Measurements from ENCODE around the gene AFF3.
A peak's percentile ranks its signal among the peaks of the same experiment; 100 is the strongest.
"Not testable (repeated sequence)": the region's sequence is repeated elsewhere in the genome, so short reads cannot be mapped to it uniquely, and the experiment has no call there.

The AFF3 gene

DNA sequence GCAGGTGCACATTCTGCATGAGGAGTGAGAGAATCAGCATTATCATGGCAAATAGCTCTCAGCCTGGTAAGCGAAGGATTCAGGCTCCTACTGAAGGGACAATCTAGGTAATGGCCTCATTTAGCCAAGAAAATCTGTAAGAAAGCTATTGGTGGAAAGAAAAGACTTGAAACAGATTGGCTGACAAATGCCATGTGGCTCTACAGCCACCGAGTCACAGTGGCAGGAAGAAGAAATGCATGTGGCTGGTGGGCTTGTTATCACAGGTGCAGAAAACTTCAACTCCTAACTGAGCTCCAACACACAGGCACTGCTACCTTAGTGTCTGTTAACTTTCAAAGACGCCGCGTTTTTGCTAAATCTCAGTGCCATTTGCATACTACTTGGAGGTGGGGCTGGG, 592.0 kb downstream of the AFF3 start:
- no peak for DNase-seq (ENCODE audit: low read depth)

DNA sequence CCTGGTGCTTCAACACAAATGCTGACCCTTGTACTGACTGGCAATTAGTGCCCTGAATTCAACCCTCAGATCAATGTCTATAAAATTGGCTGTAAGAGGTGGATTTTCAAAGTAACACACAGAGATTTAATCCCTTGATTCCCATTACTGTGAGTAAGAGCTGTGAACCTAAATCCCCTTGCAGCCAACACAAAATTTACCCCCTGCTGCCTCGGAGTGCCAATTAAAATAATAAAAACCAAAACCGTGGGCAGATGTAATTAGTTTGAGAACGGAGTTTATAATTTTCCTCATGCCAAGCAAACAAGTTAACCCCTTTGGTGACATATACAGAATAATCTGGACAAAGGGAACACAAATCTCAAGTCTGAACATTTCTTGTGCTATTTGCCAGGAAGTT, 596.8 kb downstream of the AFF3 start:
- no peak for DNase-seq (ENCODE audit: low read depth)

DNA sequence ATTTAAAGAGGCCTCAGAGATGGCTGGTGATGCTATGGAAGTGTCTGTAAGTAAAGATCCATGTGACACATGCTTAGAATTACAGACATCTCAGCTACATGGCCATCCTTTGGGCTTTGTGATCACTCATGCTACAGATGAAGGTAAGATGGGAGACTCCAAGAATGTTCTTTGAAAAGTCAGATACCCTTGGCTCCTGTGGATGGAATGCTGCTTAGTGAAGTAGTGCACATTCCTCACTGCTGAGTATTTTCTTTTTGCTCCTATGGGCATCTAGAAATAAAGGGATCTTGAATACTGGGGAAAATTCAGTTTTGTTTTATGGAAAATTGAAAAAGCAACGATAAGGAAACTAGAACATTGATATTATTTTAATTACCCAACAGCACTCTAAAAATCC, 597.3 kb downstream of the AFF3 start:
- DNase-seq (ENCODE audit: low read depth), result no peak

DNA sequence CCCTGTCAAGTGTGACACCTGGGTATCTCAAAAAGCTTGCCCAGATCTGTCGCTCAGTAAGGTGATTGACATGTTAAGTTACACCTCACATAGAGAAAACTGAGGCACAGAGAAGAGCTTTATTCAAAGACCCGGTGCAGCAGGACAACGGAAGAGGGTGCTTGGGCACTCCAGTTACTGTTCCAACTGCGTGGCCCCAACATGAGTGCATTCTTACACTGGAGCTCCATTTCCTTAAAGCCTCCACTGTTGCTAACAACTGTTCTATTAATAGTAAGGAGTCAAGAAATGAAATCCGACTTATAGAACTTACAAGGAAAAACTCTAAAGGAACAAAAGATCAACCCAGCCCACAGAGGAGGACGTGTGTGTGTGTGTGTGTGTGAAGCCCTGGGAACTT, 597.8 kb downstream of the AFF3 start:
- DNase-seq (ENCODE audit: low read depth), result no peak

DNA sequence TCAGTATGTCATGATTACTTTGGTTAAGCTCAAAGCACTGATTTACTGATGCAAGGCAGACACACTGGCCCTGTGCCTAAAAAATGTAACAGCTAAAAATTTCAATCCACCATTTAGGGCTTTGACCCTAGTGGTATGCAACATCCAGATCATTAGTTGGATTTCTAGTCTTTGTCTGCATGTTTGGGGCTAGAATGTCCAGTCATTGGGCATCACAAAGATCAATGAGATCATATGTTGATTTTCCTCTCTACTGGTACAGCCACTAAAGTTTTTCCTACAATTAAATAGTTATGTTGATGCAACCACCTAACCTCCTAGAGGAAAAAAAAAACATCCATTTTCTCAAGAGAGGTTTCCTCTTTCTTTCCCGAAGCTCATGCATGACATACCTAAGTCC, 599.1 kb downstream of the AFF3 start:
- peak; percentile 18 for DNase-seq (ENCODE audit: low read depth)

DNA sequence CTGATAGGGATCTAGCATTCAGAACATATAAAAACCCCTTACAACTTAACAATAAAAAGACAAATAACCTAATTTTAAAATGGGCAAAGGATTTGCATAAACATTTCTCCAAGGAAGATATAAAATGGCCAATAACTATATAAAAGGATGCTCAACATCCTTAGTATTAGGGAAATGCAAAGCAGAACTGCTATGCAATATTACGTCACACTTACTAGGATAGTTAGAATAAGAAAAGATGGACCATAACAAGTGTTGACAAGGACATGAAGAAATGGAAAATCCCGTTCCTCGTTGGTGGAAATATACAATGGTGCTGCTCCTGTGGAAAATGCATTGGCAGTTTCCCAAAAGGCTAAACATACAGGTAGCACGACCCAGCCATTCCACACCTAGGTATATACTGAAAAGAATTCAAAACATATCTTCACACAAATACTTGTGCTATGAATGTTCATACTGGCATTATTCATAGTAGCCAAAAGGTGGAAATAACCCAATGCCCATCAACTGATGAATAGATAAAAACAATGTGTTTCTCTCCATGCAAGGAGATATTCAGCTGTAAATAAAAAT, 604.4 kb downstream of the AFF3 start:
- no peak for DNase-seq (ENCODE audit: low read depth)

DNA sequence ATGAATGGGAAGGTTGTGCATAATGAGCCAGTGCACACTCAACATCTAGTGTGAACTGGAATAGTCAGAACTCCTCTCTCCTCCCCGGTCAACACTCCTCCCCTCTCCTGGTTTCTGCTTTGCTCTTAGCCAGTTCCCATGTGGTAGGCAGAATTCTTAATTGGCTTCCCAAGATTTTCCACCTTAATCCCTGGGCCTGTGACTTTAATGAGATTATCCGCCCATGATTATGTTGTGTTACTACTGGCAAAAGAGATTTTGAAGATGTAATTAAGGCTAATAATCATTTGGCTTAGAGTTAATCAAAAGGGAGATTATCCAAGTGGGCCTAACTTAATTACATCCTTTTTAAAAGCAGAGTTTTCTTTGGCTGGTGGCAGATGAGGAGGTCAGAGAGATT, 618.3 kb downstream of the AFF3 start:
- DNase-seq (ENCODE audit: low read depth), result no peak

DNA sequence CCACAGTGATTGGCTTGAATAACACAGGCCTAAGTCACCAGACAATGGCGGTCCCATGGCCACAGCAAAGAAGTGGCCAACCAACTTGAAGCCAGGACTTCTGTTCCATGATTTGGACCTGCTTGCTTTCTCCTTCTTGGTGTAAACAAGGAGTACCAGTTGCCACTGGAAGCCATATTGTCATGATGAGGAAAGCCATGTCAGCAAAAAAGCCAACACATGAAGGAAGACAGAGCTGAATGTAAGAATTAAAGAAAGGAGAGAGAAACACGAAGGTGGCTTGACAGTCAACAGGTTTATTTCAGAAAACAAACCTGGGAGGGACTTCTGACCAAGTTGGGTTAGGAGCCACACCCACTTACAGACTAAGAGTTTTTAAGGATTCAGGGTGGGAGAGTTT, 620.2 kb downstream of the AFF3 start:
- no peak for DNase-seq (ENCODE audit: low read depth)

DNA sequence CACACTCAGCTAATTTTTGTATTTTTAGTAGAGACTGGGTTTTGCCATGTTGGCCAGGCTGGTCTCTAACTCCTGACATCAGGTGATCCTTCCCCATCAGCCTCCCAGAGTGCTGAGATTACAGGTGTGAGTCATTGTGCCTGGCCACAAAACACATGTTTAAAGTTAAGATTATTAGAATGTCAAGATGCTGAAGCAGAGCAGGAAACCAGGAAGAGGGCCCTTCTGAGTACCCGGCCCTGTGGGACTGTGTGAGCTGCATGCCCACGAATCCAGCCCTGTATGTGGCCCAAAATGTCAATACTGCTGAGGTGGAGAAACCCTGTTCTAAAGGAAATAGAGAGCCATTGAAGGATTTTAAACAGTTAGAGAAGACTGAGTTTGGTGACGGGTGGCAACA, 621.6 kb downstream of the AFF3 start:
- no peak for DNase-seq (ENCODE audit: low read depth)

DNA sequence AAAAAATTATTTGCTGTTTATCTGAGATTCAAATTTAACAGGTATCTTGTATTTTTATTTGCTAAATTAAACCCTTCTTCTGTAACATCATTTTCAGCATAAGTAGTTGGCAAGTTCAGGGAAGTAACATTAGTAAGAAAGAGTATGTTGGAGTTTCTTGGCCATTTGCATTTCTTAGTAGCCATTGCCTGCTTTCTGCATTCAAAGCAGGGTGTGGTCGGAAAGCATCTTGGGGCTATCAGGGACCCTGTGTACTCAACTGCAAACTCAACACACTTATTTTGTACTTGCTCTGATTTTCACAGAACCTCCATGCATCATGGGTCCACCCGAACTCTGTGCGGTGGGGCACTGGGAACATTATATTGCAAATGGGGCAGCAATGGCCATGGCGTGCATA, 622.2 kb downstream of the AFF3 start:
- DNase-seq (ENCODE audit: low read depth), result no peak

DNA sequence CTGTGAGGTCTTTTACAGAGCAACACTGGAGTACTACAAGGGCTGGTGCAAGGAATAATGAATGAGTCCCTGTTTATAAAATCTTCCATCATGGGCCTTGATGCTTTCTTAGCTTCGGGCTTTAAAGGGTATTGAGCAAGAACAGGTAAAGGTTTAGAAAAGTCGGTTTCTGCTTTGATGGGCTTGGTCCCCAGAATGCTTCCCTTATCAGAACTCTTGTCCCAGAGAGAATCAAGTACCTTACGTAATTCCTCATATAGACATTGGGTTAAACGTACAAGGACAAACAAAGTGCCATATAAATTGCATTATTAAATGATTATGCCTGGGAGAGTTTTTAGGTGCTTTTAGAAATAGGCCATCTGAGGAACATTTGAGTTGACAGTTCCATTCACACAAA, 628.0 kb downstream of the AFF3 start:
- DNase-seq (ENCODE audit: low read depth), result no peak

DNA sequence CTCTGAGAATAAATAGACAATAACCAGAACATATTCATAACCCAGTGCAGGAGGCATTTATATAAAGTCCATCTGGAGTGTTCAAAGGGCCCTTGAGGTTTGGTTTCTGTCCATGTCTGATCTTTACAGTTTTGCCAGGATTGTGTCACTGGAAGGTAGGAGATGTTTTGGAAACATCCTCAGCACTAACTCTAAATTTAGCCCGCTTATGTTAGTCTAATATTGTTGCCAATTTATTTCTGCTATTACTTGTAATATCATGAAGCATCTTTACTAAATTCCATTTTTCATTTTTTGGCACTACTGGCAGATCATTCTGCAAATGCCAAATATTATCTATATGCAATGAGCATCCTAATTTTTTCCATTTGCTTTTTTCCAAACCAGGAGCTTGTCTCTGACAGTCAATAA, 630.2 kb downstream of the AFF3 start:
- no peak for DNase-seq (ENCODE audit: low read depth)

DNA sequence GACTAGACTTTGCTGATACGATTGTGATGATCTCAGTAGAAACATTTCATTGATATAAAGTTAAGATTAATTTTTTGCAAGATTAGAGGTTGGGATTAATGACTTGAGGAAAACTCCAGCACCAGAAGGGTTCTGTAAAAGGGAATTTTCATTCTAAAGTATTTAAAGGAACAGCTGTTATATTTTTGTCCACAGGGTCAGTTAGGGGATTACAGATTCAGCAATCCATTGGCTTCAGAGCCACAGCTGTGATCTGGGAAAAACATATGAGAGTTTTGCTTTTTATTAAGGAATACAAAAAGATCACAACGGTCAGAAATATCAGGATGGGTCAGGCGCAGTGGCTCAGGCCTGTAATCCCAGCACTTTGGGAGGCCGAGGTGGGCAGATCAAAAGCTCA, 633.0 kb downstream of the AFF3 start:
- no peak for DNase-seq (ENCODE audit: low read depth)

DNA sequence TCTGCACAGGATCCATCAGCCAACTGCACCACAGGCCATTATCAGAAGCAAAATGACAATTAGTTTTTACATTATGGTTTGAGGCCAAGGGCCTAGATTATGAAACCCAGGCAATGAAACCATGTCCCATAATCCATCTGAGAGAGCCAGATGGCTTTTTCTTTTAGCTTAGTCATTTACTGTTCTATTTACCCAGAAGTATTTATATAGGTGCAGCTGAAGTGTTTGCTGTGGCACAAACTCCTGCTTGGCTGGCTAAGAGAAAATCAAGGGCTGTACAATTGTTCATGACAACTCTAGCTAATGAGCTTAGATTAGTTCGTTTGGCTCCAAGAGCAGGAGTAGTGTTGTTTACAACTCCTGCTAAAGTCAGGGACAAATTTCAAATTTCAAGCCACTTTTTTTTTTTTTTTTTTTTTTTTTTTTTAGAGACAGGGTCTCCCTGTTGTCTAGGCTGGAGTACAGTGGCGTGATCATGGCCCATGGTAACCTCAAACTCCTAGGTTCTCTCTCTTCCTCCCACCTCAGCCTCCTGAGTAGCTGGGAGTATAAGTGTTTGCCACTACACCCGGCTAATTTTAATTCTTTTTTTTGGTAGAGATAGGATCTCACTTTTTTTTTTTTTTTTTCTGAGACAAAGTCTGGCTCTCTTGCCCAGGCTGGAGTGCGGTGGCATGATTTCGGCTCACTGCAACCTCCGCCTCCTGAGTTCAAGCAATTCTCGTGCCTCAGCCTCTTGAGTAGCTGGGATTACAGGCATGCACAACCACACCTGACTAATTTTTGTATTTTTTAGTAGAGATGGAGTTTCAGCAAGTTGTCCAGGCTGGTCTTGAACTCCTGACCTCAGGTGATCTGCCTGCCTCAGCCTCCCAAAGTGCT, 634.2 kb downstream of the AFF3 start:
- no peak for DNase-seq (ENCODE audit: low read depth)

DNA sequence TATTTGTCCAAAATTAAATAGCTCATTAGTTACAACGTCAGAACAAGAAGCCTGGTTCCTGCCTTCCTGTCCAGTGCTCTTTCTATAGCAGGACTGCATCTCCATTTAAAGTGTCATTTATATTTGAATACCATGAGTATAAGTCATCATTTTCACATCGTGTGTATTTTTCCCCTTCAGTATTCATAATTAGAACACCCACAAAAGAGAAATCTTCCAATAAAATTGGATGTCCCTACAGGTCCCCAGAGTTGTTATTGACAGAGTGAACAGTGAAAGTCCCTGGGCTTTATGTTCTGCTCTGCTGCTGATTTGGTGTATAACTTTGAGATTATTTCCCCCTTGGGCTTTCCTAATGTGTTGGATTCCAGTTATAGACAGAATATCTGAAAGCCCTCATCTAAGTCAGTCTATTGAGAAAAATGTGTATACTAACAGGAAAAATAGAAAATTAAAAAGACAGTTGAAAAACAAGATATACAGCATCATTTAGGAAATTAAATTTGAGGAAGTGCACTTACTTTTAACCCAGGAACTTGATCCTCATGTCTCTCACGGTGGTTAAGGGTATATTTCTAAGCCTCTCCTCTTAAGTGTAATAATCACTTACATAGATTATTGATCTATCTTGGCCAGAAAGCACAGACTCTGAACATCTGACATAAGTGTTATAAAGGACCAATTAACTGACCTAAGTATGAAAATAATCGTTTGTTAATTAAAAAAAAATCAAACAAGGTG, 637.4 kb downstream of the AFF3 start:
- no peak for DNase-seq (ENCODE audit: low read depth)

DNA sequence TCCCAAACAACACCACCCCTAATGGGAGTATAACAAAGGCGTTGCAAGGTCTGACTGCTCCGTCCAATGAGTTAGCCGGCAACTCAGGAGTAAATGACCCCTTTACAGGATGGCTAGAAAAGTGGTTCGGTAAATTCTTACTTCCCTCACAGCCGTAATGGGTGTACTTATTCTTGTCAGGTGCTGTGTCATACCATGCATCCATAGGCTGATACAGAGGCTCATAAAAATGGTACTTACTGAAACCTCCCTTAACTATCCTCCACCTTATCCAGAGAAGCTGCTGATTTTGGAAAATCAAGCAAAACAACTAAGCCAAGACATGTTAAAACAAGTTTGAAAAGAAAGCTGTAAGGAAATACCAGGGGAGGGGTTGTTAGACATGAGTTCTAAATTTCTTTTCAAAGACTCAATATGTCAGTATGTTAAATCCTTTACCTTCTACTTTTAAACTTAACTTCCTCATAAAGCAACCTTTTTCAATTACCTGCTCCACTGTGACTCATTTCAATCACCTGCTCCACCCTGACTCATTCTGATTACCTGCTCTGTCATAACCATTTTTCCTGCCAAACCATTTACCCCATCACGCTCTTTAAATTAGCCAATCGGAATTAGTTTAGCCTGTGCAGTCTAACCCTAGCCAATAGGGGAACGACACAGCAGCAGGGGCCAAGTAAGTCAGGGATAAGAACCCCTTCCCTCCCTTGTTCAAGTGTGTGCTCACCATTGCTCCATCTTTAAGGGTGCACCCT, 638.6 kb downstream of the AFF3 start:
- DNase-seq (ENCODE audit: low read depth), result not testable (repeated sequence)

DNA sequence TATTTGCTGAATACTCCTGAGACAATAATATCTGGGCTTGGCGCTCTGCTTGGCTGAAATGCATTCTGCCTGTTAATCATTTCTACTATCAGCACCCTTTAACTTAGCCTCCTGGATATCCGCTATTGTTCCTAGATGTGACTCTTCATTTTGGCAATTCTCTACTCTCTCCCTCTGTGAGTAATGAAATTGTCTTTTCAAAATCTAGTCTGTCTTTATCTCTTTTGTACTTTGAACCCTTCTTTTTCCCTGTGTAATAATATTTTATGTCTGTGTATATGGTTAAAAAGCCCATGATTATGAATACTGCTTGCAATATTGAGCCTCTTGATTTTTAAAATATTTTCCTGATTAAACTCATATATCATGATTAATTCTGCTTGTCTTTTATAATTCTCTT, 646.4 kb downstream of the AFF3 start:
- no peak for DNase-seq (ENCODE audit: low read depth)
